DMS 273 (cell line): ENCODE results near the gene GALNT9.

Experiments
- DNase-seq: peaks from one replicate; lab custom pipeline; 2025; ENCODE audit not compliant: unreplicated experiment; lab: John Stamatoyannopoulos, UW

The GALNT9 gene

GRCh38 chr12:132217800-132218526, 111.4 kb downstream of the GALNT9 start:
- no peak for DNase-seq

DNA sequence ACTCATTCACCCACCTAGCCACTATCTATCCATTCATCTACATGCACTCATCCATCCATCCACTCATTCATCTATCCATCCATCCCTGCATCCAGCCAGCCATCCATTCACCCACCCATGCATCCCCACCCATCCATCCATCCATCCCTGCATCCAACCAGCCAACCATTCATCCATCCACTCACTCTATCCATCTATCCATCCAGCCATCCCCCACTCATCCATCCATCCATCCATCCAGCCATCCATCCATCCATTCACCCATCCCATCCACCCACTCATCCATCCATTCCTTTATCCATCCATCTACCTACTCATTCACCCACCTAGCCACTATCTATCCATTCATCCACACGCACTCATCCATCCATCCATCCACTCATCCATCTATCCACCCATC, 112.0 kb downstream of the GALNT9 start:
- DNase-seq: no peak

- DNase-seq: no peak
Measured at GRCh38 chr12:132216354-132216987, 112.9 kb downstream of the GALNT9 start.

GRCh38 chr12:132215299-132215989, 113.9 kb downstream of the GALNT9 start:
- DNase-seq: no peak

DNA sequence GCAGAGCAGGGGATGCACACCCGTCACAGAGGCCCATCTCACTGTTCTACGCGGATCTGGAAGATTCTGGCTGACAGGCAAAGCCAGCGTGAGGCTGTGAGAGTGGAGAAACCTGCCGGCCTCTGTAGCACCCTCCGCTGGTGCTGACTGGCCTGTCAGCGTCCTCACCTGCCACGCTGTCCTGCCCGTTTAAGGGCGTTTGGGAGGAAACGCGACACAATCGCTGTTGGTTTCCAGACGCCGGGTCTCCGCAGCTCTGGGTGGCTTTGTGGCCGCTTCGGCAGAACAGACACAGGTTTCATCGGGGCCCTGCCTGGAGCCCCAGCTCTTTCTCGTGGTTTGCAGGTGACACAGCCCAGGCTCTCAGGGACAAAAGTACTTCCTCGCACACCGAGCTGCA, 114.5 kb downstream of the GALNT9 start:
- DNase-seq: no peak

GRCh38 chr12:132214161-132214476, 115.3 kb downstream of the GALNT9 start:
- no peak for DNase-seq

GRCh38 chr12:132213359-132214160, 115.8 kb downstream of the GALNT9 start:
- no peak for DNase-seq

- no peak for DNase-seq
Measured at GRCh38 chr12:132211816-132212215, 117.6 kb downstream of the GALNT9 start.

GRCh38 chr12:132211326-132211725, 118.1 kb downstream of the GALNT9 start:
- no peak for DNase-seq

- DNase-seq: no peak
Measured at GRCh38 chr12:132210223-132211055, 119.0 kb downstream of the GALNT9 start.

- DNase-seq: no peak
Measured at GRCh38 chr12:132209619-132210222, 119.7 kb downstream of the GALNT9 start.

- no peak for DNase-seq
Measured at GRCh38 chr12:132208153-132208823, 121.1 kb downstream of the GALNT9 start.

DNA sequence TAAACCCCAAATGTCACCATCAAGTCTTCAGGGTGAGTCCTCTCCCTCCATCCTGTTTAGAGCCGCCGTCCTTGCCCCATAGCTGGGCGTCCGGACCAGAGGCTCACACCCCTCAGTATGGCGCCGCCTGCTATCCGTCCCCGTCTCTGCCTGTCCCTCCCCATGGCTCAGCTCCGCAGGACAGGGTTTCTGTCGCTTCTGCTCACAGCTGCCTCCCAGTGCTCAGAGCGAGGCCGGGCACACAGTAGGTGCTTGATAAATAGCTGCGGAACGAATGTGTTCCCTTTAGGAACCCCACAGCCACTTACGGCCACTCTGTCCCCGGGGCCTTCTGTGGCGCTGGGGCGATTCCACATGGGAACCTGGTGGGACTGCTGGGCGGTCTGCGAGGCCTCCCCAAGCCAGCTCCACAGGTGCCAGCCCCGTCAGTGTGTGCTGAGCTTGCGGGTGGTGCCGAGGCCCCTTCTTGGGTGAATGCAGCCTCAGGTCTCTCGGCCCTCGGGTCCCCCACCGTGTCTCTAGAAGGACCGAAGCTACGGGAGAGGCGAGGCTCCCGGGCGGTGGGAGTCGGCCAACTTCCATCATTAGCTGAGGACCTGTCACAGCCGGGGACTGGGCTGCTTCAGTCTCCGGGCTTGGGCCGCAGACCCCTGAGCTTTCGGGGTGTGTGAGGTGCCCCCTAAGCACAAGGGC, 122.2 kb downstream of the GALNT9 start:
- no peak for DNase-seq

DNA sequence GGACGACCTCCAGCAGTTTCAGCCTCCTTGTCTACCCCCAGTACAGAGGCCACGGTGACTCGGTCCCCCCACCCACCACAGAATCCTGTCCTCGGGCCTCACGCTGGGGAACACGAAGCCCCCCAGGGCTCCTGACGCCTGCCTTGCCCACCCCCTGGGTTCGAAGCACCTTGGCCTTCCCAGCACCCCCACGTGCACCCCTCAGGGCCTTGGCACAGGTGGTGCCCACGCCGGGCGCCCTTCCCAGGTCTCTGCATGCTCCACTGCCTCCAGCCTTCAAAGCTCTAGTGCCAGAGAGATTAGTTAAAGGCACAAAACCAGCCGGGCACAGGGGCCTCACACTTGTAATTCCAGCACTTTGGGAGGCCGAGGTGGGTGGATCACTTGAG, 123.3 kb downstream of the GALNT9 start:
- no peak for DNase-seq

GRCh38 chr12:132205271-132206045, 123.9 kb downstream of the GALNT9 start:
- peak; percentile 24 for DNase-seq

GRCh38 chr12:132204793-132205270, 124.6 kb downstream of the GALNT9 start:
- no peak for DNase-seq

DNA sequence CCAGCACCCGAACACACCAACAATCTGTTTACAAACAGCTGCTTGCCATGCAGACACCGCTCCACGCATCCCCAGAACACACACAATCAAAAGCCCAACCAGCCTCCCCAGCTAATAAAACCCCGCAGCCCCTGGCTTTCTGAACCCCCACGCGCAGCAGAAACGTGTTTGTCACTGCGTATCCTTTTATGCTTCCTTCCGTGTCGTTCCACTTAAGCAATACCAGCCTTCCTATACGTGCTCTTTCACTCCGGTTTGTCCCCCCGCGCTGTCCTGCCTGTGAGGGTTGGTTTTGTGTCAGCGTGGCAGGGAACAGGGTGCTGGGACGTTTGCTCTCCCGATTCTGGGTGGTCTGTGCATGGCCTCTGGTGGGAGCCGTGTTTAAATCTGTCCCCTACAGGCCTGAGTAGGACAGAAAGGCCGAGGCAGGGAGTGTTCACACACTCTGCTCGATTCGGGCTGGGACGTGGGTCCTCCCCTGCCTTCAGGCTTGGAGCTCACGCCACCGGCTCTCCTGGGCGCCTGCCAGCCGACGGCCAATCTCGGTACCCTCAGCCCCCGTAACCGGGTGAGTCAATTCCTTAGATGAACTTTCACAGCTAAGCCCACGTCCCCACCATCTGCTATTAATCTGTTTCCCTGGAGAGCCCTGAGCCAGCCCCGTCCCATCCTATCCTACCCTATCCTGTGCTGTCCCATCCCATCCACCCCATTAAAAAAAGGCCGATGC, 125.2 kb downstream of the GALNT9 start:
- no peak for DNase-seq
